Activated T-cell treated with anti-CD3 and anti-CD28 coated beads, Interleukin-2, amount 50 U/mL, for 1 hour (primary cell): ENCODE measurements around the gene APOBEC3C.
"Not testable (repeated sequence)": the region's sequence is repeated elsewhere in the genome, so short reads cannot be mapped to it uniquely, and the experiment has no call there.

Source experiments
- DNase-seq: peaks from one replicate; pipeline ENCODE4 v3.0.0-alpha.2; 2020

APOBEC3C gene

GRCh38 chr22:39024519-39025308 is 10.7 kb downstream of the APOBEC3C start:
- DNase-seq = no peak

GRCh38 chr22:39026509-39027150 is 12.6 kb downstream of the APOBEC3C start:
- no peak for DNase-seq

DNA sequence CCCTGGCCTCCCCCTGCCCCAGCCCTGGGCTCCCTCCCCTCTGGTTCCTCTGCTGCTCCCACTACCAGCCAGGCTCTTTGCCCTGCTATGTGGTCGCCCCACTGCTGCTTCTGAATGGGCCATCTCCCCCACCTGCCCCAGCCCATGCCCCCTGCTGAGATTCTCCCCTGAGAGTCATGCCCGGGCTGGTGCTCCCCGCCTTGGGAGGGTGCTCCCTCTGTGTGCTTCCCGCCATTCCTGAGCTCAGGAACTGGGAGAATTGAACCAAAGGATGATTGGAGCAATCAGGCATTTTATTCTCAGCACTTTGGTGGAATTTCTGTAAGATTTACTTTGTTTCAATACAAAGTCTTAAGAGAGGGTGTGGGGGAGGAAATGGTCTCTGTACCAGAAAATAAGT is 13.7 kb downstream of the APOBEC3C start:
- no peak for DNase-seq

GRCh38 chr22:39028281-39028680 is 14.2 kb downstream of the APOBEC3C start:
- no peak for DNase-seq

- DNase-seq = no peak
These were observed 15.2 kb downstream of the APOBEC3C start for GRCh38 chr22:39029227-39029626.

DNA sequence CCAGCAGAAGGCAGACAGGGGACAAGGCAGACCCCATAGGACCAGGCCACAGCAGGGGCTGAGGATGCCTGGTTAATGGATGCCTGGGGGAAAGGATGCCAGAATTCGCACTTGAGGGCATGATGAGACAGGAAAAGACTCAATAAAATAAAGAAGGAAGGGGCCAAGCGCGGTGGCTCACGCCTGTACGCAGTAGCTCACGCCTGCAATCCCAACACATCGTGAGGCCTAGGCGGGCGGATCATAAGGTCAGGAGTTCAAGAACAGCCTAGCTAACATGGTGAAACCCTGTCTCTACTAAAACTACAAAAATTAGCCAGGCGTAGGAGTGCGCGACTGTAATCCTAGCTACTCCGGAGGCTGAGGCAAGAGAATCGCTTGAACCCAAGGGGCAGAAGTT is 16.6 kb downstream of the APOBEC3C start:
- DNase-seq = no peak

DNA sequence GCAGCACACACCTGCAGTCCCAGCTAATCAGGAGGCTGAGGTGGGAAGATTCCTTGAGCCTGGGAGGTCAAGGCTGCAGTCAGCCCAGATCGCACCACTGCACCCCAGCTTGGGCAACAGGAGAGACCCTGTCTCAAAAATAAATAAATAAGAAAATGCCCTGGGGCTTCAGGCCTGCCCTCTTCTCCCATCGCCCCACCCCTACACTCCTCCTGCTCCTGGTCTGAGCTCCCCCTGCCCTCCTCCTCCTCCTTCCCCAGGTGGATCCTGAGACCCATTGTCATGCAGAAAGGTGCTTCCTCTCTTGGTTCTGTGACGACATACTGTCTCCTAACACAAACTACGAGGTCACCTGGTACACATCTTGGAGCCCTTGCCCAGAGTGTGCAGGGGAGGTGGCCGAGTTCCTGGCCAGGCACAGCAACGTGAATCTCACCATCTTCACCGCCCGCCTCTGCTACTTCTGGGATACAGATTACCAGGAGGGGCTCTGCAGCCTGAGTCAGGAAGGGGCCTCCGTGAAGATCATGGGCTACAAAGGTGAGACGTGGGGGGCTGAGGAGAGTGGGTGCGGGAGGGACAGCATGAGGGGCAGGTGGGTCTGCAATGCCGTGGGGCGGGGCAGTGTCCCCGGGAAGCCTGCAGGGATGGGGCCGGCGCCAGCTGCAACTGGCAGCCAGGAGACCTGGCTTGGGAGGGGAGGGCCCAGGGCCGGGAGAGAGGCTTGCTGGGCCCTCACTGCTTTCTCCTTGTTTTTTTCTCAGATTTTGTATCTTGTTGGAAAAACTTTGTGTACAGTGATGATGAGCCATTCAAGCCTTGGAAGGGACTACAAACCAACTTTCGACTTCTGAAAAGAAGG is 17.6 kb downstream of the APOBEC3C start:
- not testable (repeated sequence) for DNase-seq

DNA sequence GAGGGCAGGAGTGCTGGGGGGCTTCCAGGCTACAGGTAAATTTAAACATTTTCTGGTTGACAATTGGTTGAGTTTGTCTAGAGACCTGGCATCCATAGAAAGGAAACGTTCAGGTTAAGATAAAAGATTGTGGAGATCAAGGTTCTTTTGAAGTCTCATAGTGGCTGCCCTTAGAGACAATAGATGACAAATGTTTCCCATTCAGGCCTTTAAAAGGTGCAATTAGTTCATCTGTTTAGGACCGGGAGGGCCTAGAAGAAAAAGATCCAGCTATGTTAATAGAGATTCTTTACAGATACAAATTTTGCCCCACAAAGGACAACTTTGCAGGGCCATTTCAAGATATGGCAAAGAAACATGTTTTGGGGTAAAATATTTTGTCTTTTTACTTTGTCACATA is 23.0 kb downstream of the APOBEC3C start:
- not testable (repeated sequence) for DNase-seq

DNA sequence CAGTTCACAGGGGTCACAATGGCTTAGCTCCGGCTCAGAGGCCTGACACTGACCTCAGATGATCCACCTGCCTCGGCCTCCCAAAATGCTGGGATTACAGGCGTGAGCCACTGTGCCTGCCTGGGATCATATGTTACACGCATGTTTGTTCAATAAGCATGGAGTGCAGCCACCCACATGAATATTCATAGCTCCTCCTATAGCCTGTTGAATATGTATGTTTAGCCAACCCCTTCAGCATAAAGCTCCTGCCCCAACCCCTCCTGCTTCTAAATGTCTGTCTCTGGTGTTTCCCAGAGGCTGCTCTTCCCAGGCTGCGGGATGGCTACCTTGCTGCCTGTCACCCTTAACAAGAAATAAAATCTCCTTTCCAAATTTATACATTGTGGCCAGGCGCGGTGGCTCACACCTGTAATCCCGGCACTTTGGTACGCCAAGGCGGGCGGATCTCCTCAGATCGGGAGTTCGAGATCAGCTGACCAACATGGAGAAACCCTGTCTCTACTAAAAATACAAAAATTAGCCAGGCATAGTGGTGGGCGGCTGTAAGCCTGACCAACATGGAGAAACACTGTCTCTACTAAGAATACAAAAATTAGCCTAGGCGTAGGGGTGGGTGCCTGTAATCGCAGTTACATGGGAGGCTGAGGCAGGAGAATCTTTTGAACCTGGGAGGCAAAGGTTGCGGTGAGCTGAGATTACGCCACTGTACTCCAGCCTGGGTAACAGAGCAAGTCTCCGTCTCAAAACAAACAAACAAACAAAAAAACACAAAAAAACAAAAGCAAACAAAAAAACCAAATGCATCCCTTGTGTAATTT is 25.5 kb downstream of the APOBEC3C start:
- no peak for DNase-seq

DNA sequence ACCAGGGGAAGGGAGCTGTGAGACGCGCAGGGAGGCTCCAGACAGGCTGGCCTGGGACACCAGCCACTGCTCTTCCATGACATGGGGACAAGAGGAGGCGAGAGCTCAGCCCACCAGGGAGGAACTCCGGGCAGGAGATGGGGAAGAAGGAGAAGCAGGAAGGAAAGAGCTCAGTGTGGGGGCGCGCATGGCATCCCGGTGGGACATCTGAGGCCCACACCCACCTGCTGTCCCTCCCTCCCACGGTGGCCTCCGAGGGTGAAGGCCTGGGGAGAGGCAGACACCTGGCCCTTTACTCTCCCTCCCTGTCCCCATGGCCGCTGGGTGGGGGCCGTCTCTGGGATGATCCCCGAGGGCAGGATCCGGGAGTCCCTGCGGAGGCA is 26.1 kb downstream of the APOBEC3C start:
- peak; percentile 29 for DNase-seq

DNA sequence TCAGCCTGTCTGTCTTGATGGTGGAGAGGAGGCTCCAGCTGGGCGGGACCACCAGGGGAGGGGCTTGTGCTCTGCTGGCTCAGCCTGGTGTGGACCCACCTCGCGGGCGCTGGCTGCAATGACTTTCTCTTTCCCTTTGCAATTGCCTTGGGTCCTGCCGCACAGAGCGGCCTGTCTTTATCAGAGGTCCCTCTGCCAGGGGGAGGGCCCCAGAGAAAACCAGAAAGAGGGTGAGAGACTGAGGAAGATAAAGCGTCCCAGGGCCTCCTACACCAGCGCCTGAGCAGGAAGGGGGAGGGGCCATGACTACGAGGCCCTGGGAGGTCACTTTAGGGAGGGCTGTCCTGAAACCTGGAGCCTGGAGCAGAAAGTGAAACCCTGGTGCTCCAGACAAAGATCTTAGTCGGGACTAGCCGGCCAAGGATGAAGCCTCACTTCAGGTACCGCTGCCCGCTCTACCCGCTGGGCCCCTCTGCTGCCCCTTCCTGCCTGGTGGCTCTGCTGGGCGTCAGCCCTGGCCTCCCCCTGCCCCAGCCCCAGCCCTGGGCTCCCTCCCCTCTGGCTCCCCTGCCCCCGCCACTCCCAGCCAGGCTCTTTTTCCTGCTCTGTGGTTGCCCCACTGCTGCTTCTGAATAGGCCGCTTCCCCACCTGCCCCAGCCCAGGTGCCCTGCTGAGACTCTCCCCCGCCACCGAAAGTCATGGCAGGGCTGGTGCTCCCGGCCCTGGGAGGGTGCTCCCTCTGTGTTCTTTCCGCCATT is 26.7 kb downstream of the APOBEC3C start, which contains the start of gene APOBEC3F:
Gene APOBEC3F, plus strand, starts transcription at position 327 of the 759 bp plus-strand sequence. Its CDS starts 97 bp downstream, at position 424.
- DNase-seq = peak; percentile 67

DNA sequence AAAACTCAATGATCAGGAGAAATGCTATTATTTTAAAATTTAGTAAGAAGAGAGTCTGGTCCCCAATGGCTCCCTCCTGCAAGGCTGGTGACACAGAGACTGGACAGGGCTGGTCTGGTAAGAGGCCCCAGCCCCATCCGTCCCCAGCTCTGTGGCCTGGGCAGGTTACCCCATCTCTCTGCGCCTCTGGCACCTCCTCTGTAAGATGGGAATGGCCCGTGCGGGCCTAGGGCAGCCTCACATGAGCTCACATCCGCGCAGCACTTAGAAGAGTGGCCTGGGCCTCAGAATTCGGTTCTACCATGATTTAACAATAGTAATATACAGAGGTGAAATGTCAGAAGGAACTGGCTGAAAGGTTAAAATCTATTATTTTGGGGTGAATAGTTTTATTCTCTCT is 27.9 kb downstream of the APOBEC3C start:
- DNase-seq = no peak

DNA sequence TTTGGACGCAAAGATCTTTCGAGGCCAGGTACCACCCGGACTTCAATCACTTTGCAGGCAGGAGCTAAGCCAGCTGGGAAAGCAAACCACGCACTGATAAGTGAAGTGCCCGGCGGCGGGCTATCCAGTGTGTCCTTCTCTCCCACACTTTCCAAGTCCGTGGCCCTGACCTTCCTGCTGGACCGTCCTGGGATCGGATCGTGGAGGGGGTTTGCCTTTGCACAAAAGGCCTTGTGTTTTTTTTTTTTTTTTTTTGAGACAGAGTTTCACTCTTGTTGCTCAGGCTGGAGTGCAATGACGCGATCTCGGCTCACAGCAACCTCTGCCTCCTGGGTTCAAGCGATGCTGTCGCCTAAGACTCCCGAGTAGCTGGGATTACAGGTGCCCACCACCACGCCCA is 29.0 kb downstream of the APOBEC3C start:
- not testable (repeated sequence) for DNase-seq

GRCh38 chr22:39045136-39045535 is 31.1 kb downstream of the APOBEC3C start:
- DNase-seq = not testable (repeated sequence)

- not testable (repeated sequence) for DNase-seq
These were observed 35.4 kb downstream of the APOBEC3C start for GRCh38 chr22:39049486-39049885.

GRCh38 chr22:39051844-39052495 is 37.9 kb downstream of the APOBEC3C start:
- not testable (repeated sequence) for DNase-seq

DNA sequence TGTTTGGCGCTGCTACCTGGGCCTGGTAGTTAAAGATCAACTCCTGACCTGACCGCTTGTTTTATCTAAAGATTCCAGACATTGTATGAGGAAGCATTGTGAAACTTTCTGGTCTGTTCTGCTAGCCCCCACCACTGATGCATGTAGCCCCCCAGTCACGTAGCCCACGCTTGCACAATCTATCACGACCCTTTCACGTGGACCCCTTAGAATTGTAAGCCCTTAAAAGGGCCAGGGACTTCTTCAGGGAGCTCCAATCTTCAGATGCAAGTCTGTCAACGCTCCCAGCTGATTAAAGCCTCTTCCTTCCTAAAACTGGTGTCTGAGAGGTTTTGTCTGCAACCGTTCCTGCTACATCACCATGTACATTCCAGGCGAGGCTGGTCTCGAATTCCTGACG is 41.6 kb downstream of the APOBEC3C start:
- no peak for DNase-seq

DNA sequence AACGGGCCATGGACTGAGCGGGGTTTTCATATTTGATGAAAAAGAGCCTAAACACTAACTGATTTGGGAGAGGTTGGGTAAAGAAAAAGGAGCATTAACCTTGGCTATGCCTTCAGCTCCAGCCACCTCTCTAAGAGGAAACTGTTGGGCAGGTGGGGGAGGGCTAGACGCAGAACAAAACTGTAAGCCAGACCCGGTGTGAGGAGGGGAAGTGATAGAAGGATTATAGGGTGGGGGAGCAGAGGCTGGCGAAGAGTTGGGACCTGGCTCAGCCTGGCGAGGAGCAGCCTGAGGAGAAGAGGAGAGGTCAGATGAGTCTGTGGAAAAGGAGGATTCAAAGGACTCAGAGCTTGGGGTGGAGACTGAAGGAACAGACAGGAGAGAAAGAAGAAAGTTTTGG is 47.2 kb downstream of the APOBEC3C start:
- DNase-seq = not testable (repeated sequence)

DNA sequence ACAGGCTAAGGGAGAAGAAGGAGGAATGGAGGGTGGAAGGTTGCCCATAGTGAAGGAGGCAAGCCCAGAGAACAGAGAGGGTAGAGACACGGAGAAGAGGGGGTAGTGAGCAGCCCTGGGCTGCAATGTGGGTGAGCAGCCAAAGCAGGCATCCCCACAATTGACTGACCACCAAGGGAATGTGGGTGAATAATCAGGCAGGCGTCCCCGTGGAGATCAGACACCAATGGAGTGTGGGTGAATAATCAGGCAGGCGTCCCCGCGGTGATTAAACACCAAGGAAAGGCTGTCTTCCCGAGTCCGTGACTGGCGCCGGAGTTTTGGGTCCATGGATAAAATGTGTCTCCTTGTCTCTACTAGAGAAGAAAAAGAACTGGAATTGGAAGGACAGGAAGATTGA is 47.9 kb downstream of the APOBEC3C start:
- DNase-seq = not testable (repeated sequence)

DNA sequence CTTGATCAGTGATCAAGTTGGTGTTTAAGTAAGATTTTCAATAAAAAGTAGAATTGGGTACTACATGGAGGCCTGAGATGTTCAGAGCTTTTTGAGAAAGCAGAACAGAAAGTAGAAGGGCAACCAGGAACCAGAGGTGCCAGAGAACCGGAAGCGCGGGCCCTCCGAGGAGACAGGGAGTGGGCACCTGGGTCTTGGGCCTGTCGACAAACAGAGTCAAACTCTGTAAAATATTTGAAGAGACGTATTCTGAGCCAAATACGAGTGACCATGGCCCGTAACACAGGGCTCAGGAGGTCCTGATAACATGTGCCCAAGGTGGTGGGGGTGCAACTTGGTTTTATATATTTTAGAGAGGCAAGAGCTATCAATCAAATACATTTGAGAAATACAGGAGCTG is 49.8 kb downstream of the APOBEC3C start:
- DNase-seq = not testable (repeated sequence)
